Esophagus muscularis mucosa (tissue), 4 donors: Measurements from ENCODE around the gene MARVELD1. TPM values are rescaled to one million over a fixed set of nuclear protein-coding genes. Genes with fewer than 3 reads are reported as not detected.

Experiments used
- DNase-seq: peaks from one replicate; pipeline ENCODE4 v3.0.0-alpha.2; 2017; ENCODE audit errors: extremely low spot score
- H3K27ac ChIP-seq, 4 donors: fragments of 200-600 bp; sonication (generic); replicated peaks in 1 of 4; 1 replicate in 3 of 4; 2 replicates in 1 of 4; pipeline ENCODE4 v1.5.1; 2016 to 2019; ENCODE audit warnings: mild to moderate bottlenecking in 1 of 4
- H3K27me3 ChIP-seq, 4 donors: fragments of 200-600 bp; sonication (generic); one replicate each; pipeline versions ENCODE4 v1.5.1 to v1.6.0; 2016 to 2019
- H3K36me3 ChIP-seq, 4 donors: fragments of 200-600 bp; sonication (generic); one replicate each; pipeline ENCODE4 v1.5.1; 2016 to 2019
- H3K4me1 ChIP-seq, 4 donors: fragments of 200-600 bp; sonication (generic); one replicate each; pipeline ENCODE4 v1.5.1; 2016 to 2019
- H3K4me3 ChIP-seq, 4 donors: fragments of 200-600 bp; sonication (generic); 1 replicate in 2 of 4; 2 replicates in 2 of 4; pipeline ENCODE4 v1.5.1; 2016 to 2019; ENCODE audit warnings: mild to moderate bottlenecking in 4 of 4, moderate library complexity in 1 of 4
- H3K9me3 ChIP-seq, 4 donors: fragments of 200-600 bp; sonication (generic); 1 replicate in 3 of 4; 2 replicates in 1 of 4; pipeline ENCODE4 v1.5.1; 2016 to 2019
- CTCF ChIP-seq, 3 experiments: fragments of 200-600 bp in 2 of 3; fragments of 450-650 bp in 1 of 3; sonication (generic) in 2 of 3; IDR thresholded peaks; one replicate each; pipeline ENCODE4 v1.5.1; 2017 to 2019; ENCODE audit warnings: antibody characterized with exemption in 3 of 3, mild to moderate bottlenecking in 2 of 3, moderate library complexity in 1 of 3
- EP300 ChIP-seq: sonication (generic); formaldehyde crosslinking; IDR thresholded peaks from one replicate; pipeline ENCODE4 v1.6.1; 2017; ENCODE audit warnings: antibody characterized with exemption
- POLR2A ChIP-seq: fragments of 450-650 bp; IDR thresholded peaks from one replicate; pipeline ENCODE4 v1.6.1; 2017; ENCODE audit warnings: antibody characterized with exemption, moderate library complexity, mild to moderate bottlenecking, low read depth
- POLR2AphosphoS5 ChIP-seq, 2 donors: sonication (generic); formaldehyde crosslinking; IDR thresholded peaks; one replicate each; pipeline ENCODE4 v1.6.1; 2017; ENCODE audit warnings: antibody characterized with exemption in 2 of 2
- WGBS: methylation state at CpG from one replicate; pipeline ENCODE4 v1.1.5; 2018; 5-methylcytosine and 5-hydroxymethylcytosine counted together
- intact Hi-C: fragments of 100-400 bp; cut with DNase I; formaldehyde crosslinking; loops from one replicate; pipeline ENCODE4 v1.15.1; 2023
- total RNA-seq, 4 donors: library from RNA; depleted of rRNA; stranded (reverse); fragments of >200 nt; gene quantifications; one replicate each; pipeline versions ENCODE4 v1.1.0 to v1.2.1, GENCODE V29; 2016

MARVELD1 gene
- total RNA-seq, 4 donors from 2014 or later, result 43.4 to 104 (median 73.9) TPM

DNA sequence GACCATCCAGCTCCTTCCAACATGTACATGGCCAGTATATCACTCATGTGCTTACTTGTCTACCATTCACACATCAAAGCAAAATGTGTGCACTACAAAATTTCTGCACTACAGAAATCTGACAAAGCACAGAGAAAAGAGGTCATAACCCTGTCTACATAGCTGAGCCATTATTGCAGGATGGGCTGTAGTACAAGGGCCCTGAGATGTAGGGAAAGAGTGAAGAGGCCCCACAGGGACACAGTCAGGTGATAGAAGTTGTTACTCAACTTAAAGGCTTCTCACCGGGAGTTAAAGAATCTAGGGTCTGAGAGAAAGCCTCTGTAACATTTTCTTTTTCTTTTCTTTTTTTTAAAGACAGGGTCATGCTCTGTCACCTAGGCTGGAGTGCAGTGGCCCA is 44.0 kb upstream of the MARVELD1 start:
- Histone ChIP-seq H3K4me1 (peaks cover 0 to 10% (median 3%) of the 10 kb centered on the region in 4 donors), H3K27me3 (no peaks in the 10 kb centered on the region), H3K9me3 (no peaks in the 10 kb centered on the region), H3K27ac (no peak overlapping the region), H3K4me3 (no peak overlapping the region), H3K36me3 (peaks cover 47 to 96% (median 77%) of the 10 kb centered on the region in 4 donors)
- WGBS, result 69% methylated on average over 1 of the region's 1 CpG
- intact Hi-C loops, result no loop called here
- no peak for DNase-seq
- TF ChIP-seq CTCF (IDR thresholded peaks at IDR 0.05) (no peak), POLR2AphosphoS5 (IDR thresholded peaks at IDR 0.05) (no peak), POLR2A (no peak), EP300 (no peak)

DNA sequence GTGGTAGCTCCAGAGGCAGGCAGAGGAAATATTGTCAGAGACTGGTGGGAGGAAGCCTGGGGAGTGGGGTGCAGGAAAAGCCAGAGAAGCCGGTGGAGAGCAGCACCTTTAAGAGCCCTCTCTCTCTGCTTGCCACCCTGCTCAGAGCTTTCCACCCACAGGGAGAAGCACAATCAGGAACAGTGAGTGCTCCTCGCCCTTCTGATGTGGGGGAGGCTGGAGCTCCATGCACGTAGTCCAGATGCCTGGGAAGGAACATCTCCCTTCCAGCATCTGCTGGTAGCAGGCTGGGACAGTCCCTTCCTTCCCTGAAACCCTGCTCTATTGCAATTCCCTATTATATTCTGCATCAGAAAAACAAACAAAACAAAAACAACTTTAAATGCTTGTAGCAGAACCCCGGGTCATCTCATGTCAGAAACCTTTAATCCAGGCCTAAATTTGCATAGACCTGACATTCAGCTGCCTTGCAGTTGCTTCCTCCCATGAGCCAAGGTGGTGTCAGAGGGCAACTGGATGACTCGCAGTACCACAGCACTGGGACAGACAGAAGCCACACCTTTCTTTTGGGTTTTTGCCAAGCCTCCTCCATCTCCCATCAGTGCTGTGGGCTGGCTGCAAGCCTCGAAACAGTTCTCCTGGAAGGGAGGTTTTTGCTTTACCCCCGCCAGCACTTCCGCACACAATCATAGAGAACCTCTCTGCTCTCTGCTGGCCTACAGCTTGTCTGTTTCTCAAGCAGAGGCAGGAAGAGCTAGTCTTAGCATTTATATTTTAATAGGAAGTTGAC is 39.6 kb upstream of the MARVELD1 start:
- intact Hi-C loops, result loop anchor here (2.0 kb wide), 1 partner anchor 59 kb away; no protein-coding TSS in a partner anchor
- peaks cover 0 to 21% (median 11%) of the 10 kb centered on the region in 4 donors for H3K4me1 ChIP-seq
- no peak for DNase-seq
- no peak overlapping the region for H3K27ac ChIP-seq
- 61% methylated on average over 7 of the region's 8 CpGs for WGBS
- H3K27me3 ChIP-seq, result no peaks in the 10 kb centered on the region
- no peaks in the 10 kb centered on the region for H3K9me3 ChIP-seq
- peaks cover 61 to 95% (median 78%) of the 10 kb centered on the region in 4 donors for H3K36me3 ChIP-seq
- no peak overlapping the region for H3K4me3 ChIP-seq
- TF ChIP-seq POLR2A, result no peak
- TF ChIP-seq POLR2AphosphoS5 (IDR thresholded peaks at IDR 0.05), result peak in 1 of 2 donors; percentile 58

GRCh38 chr10:97675222-97675621 is 38.3 kb upstream of the MARVELD1 start:
- H3K27ac ChIP-seq, result no peak overlapping the region
- no peaks in the 10 kb centered on the region for H3K9me3 ChIP-seq
- no peak for TF ChIP-seq POLR2AphosphoS5 (IDR thresholded peaks at IDR 0.05)
- TF ChIP-seq CTCF (IDR thresholded peaks at IDR 0.05), result no peak
- TF ChIP-seq POLR2A, result no peak
- H3K27me3 ChIP-seq, result no peaks in the 10 kb centered on the region
- intact Hi-C loops, result loop anchor here (2.0 kb wide), 1 partner anchor 58 kb away; no protein-coding TSS in a partner anchor
- peaks cover 0 to 28% (median 12%) of the 10 kb centered on the region in 4 donors for H3K4me1 ChIP-seq
- DNase-seq, result no peak
- no peak overlapping the region for H3K4me3 ChIP-seq
- H3K36me3 ChIP-seq, result peaks cover 62 to 95% (median 75%) of the 10 kb centered on the region in 4 donors
- 82% methylated on average over 4 of the region's 9 CpGs for WGBS

GRCh38 chr10:97676770-97677581 is 36.6 kb upstream of the MARVELD1 start:
- H3K4me1 ChIP-seq, result peaks cover 0 to 36% (median 24%) of the 10 kb centered on the region in 4 donors
- H3K27ac ChIP-seq, result peak overlapping the region; percentile 16 to 41 (median 40)
- intact Hi-C loops, result no loop called here
- no peak overlapping the region for H3K4me3 ChIP-seq
- TF ChIP-seq POLR2AphosphoS5 (IDR thresholded peaks at IDR 0.05), result peak; percentile 21 to 63
- TF ChIP-seq POLR2A, result no peak
- TF ChIP-seq EP300, result no peak
- peak; percentile 86 to 89 (median 87) for TF ChIP-seq CTCF (IDR thresholded peaks at IDR 0.05)
- H3K36me3 ChIP-seq, result peaks cover 52 to 80% (median 69%) of the 10 kb centered on the region in 4 donors
- no peaks in the 10 kb centered on the region for H3K27me3 ChIP-seq
- DNase-seq, result no peak
- no peaks in the 10 kb centered on the region for H3K9me3 ChIP-seq
- 79% methylated on average over 2 of the region's 2 CpGs for WGBS

- TF ChIP-seq POLR2AphosphoS5 (IDR thresholded peaks at IDR 0.05), result no peak
- TF ChIP-seq POLR2A, result no peak
- no peak for TF ChIP-seq EP300
- TF ChIP-seq CTCF (IDR thresholded peaks at IDR 0.05), result no peak
- H3K27me3 ChIP-seq, result no peaks in the 10 kb centered on the region
- peaks cover 18 to 52% (median 47%) of the 10 kb centered on the region in 4 donors for H3K4me1 ChIP-seq
- no peak overlapping the region for H3K4me3 ChIP-seq
- WGBS, result 70% methylated on average over 2 of the region's 16 CpGs
- H3K9me3 ChIP-seq, result no peaks in the 10 kb centered on the region
- no peak overlapping the region for H3K27ac ChIP-seq
- intact Hi-C loops, result no loop called here
- peaks cover 36 to 57% (median 50%) of the 10 kb centered on the region in 4 donors for H3K36me3 ChIP-seq
- DNase-seq, result no peak
Measured at GRCh38 chr10:97679594-97679993, 33.9 kb upstream of the MARVELD1 start.
